Body of pancreas (tissue), 4 donors: Measurements from ENCODE around the gene KLK15.

Source experiments
- CTCF ChIP-seq, 7 experiments: fragments of 450-650 bp in 4 of 7; fragments of 200-600 bp in 3 of 7; sonication (generic) in 3 of 7; IDR thresholded peaks; one replicate each; pipeline ENCODE4 v1.5.1; 2016 to 2019; ENCODE audit warnings: antibody characterized with exemption in 7 of 7
- POLR2A ChIP-seq, 3 donors: fragments of 450-650 bp; IDR thresholded peaks; one replicate each; pipeline ENCODE4 v1.6.1; 2016; ENCODE audit warnings: antibody characterized with exemption in 3 of 3, mild to moderate bottlenecking in 2 of 3

- TF ChIP-seq CTCF (IDR thresholded peaks at IDR 0.05) (no peak), POLR2A (IDR thresholded peaks at IDR 0.05) (peak; percentile 46 to 83 (median 60))
Measured at GRCh38 chr19:50820549-50821247, 12.7 kb downstream of the KLK15 start.
